Measurements from ENCODE around the gene CENPW.

DNA sequence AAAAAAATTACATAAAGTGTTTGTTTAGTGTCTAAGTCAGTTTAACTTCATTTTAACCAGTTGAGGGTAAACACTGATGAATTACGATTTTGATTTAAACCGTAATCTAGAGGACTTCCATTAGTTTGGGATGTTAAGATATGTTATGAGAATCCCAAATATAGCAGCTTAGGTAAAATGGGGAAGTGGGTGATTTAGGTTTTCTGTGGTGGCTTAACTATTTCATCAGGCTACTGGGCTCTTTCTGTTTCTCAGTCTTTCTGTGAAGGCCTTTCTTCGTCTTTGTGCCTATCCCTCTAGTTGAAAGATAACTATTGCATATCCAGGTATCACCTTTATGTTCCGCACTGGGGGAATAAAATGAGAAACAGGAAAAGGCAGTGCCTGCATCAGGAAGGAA lies 27.9 kb downstream of the CENPW start:
- TF ChIP-seq, protein P1, sequence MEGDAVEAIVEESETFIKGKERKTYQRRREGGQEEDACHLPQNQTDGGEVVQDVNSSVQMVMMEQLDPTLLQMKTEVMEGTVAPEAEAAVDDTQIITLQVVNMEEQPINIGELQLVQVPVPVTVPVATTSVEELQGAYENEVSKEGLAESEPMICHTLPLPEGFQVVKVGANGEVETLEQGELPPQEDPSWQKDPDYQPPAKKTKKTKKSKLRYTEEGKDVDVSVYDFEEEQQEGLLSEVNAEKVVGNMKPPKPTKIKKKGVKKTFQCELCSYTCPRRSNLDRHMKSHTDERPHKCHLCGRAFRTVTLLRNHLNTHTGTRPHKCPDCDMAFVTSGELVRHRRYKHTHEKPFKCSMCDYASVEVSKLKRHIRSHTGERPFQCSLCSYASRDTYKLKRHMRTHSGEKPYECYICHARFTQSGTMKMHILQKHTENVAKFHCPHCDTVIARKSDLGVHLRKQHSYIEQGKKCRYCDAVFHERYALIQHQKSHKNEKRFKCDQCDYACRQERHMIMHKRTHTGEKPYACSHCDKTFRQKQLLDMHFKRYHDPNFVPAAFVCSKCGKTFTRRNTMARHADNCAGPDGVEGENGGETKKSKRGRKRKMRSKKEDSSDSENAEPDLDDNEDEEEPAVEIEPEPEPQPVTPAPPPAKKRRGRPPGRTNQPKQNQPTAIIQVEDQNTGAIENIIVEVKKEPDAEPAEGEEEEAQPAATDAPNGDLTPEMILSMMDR (conservative IDR thresholded peaks at IDR 0.05; ENCODE audit: low read length), result no peak
- TF ChIP-seq EZH2phosphoT487 (IDR thresholded peaks at IDR 0.05; ENCODE audit: borderline replicate concordance, low read depth, low read length), result no peak

Data from OCI-LY7 (cell line).